Mucosa of stomach (tissue), 1 donor: ENCODE data around the gene DOK7.

Experiments
- H3K27me3 ChIP-seq: one replicate; pipeline ENCODE4 v1.7.0; 2013; ENCODE audit warnings: mild to moderate bottlenecking, low read length; ENCODE audit not compliant: control insufficient read depth, insufficient read depth
- H3K36me3 ChIP-seq: one replicate; pipeline ENCODE4 v1.7.0; 2013; ENCODE audit warnings: low read length; ENCODE audit not compliant: control insufficient read depth, insufficient read depth
- H3K4me1 ChIP-seq: one replicate; pipeline ENCODE4 v1.7.0; 2013; ENCODE audit warnings: mild to moderate bottlenecking, low read length; ENCODE audit not compliant: control insufficient read depth, insufficient read depth
- H3K4me3 ChIP-seq: one replicate; pipeline ENCODE4 v1.7.0; 2013; ENCODE audit warnings: low read length
- H3K9ac ChIP-seq: one replicate; pipeline ENCODE4 v1.7.0; 2013; ENCODE audit warnings: mild to moderate bottlenecking, low read length, moderate library complexity
- H3K9me3 ChIP-seq: one replicate; pipeline ENCODE4 v1.7.0; 2013; ENCODE audit warnings: mild to moderate bottlenecking, low read length, moderate library complexity; ENCODE audit not compliant: control insufficient read depth
- donor health status: Pancreatic carcinoma.

Gene DOK7

GRCh38 chr4:3462790-3463415, at the start of gene DOK7:
Gene DOK7 (plus strand): TSS chr4:3463306. CDS start chr4:3463376, 70 bp downstream.
- peaks cover 24% of the 10 kb centered on the region for H3K4me1 ChIP-seq
- H3K4me3 ChIP-seq, result no peak within 1 kb of the TSS
- H3K9me3 ChIP-seq, result no peaks in the 10 kb centered on the region

DNA sequence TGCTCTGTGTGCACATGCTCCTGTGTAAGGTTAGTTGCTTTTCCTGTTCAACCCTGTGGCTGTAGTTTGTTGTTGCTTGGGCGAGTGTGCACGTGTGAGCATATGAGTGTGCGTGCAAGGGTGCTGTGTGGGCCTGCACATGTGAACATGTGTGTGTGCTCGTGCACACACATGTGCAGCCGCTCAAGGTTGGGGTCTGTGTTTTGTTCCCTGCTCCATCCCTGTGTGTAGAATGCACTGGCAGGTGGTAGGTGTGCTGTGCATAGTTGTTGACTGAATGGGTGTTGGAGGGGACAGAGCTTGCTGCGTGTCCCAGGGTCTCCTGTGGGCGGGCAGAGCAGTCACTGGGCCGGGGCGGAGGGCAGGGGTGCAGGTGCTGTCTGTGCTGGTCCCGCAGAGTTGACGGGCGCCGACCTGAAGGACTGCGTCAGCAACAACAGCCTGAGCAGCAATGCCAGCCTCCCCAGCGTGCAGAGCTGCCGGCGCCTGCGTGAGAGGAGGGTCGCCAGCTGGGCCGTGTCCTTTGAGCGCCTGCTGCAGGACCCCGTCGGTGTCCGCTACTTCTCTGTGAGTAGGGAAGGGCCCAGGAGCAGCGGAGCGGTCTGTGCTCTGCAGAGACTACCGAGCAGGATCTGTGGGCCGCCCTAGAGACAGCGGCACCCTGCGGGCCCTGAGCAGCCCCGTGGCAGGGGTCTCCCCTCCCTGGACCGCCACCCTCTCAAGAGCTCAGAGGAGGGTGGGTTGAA, 49.3 kb upstream of the DOK7 start:
- Histone ChIP-seq H3K4me1 (no peaks in the 10 kb centered on the region), H3K9me3 (no peaks in the 10 kb centered on the region), H3K4me3 (no peak overlapping the region), H3K9ac (no peak overlapping the region), H3K27me3 (no peaks in the 10 kb centered on the region), H3K36me3 (no peaks in the 10 kb centered on the region)

More at GRCh38 chr4:3462790-3463415, at the start of gene DOK7:
- no peaks in the 10 kb centered on the region for H3K36me3 ChIP-seq
- peak within 1 kb of the TSS; percentile 15 for H3K9ac ChIP-seq
- H3K27me3 ChIP-seq, result peaks cover 32% of the 10 kb centered on the region

DNA sequence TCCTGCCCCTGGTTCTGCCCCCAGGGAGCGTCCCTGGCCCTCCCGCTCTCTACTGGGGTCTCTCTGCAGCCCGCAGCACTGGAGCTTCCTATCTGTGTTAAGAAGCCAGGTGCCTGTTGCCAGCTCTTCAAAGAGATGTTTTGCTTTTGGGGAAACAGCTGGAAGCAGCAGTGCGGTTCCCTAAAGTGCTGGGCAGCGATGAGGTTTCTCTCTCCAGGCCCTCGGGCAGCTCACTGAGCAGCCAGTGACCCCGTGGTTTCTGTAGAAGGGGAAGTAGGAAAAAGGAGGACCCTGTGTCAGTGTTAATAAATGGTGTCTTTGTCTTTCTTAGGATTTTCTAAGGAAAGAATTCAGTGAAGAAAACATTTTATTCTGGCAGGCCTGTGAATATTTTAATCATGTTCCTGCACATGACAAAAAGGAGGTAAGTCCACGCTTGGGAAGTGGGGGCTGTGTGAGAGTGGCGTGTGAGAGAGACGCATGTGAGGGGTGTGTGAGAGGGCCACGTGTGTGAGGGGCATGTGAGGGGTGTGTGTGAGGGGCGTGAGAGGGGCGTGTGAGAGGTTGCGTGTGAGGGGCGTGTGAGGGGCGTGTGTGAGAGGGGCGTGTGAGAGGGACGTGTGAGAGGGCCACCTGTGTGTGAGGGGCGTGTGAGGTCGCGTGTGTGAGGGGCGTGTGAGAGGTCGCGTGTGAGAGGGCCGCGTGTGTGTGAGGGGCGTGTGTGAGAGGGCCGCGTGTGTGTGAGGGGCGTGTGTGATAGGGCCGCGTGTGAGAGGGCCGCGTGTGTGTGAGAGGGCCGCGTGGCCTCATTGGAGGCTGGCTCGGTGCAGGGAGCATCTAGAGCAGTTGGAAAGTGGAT, 48.5 kb upstream of the DOK7 start:
- H3K9me3 ChIP-seq, result no peaks in the 10 kb centered on the region
- H3K4me1 ChIP-seq, result no peaks in the 10 kb centered on the region
- H3K4me3 ChIP-seq, result no peak overlapping the region
- H3K36me3 ChIP-seq, result no peaks in the 10 kb centered on the region
- no peaks in the 10 kb centered on the region for H3K27me3 ChIP-seq
- H3K9ac ChIP-seq, result no peak overlapping the region

GRCh38 chr4:3415471-3416141, 47.5 kb upstream of the DOK7 start:
- Histone ChIP-seq H3K27me3 (no peaks in the 10 kb centered on the region), H3K9ac (no peak overlapping the region), H3K36me3 (no peaks in the 10 kb centered on the region), H3K4me3 (no peak overlapping the region), H3K4me1 (no peaks in the 10 kb centered on the region), H3K9me3 (no peaks in the 10 kb centered on the region)

DNA sequence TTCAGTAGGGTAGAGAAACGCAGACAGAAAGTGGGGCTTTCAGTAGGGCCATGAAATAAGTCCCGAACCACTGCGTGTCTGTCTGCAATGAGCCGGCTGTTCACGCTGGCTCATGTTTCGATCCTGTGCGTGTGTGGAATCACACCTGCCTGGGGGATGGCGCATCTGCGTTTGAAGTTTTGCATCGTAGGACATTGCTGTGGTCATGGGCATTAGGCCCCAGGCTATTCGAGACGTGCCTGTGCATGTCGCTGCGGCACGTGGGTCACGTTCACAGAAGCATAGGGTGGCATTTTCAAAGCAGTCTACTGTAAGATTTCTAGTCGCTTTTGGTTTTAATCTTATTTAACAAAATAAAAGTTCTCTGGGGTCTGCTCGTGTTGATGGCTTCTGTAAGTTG, 46.8 kb upstream of the DOK7 start:
- Histone ChIP-seq H3K9ac (no peak overlapping the region), H3K4me1 (no peaks in the 10 kb centered on the region), H3K9me3 (no peaks in the 10 kb centered on the region), H3K36me3 (no peaks in the 10 kb centered on the region), H3K4me3 (no peak overlapping the region), H3K27me3 (no peaks in the 10 kb centered on the region)

DNA sequence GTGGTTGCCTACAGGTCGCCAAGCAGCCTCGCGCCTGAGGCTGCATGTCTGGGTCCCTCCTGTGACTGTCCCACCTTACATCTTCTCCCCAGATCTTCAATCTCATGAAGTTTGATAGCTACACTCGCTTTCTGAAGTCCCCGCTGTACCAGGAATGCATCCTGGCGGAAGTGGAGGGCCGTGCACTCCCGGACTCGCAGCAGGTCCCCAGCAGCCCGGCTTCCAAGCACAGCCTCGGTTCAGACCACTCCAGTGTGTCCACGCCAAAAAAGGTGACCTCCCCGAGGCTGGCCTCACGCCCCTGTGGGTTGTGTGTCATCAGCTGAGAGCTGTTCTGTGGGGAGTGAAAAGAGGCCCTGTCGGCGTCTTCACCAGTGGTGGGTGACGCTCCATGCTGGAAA, 46.3 kb upstream of the DOK7 start:
- Histone ChIP-seq H3K9me3 (no peaks in the 10 kb centered on the region), H3K9ac (no peak overlapping the region), H3K4me1 (no peaks in the 10 kb centered on the region), H3K27me3 (no peaks in the 10 kb centered on the region), H3K36me3 (no peaks in the 10 kb centered on the region), H3K4me3 (no peak overlapping the region)

DNA sequence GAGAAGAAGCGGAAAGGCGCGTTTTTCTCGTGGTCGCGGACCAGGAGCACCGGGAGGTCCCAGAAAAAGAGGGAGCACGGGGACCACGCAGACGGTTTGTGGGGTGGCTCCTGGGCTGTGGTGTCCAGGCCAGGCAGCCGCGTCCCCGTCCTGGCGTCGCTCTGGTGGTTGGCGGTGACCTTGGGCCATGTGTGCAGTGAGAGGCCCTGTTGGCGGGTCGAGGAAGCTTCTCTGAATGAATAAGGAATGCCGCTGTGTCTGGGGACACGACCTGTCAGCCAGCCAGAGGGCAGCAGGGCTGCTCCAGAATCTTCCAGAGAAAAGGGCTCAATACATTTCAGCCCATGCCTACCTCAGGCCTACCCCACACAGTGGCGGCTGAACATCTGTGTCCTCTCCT, 45.7 kb upstream of the DOK7 start:
- Histone ChIP-seq H3K27me3 (no peaks in the 10 kb centered on the region), H3K9me3 (no peaks in the 10 kb centered on the region), H3K4me3 (no peak overlapping the region), H3K4me1 (no peaks in the 10 kb centered on the region), H3K9ac (no peak overlapping the region), H3K36me3 (no peaks in the 10 kb centered on the region)

GRCh38 chr4:3418029-3418762, 44.9 kb upstream of the DOK7 start:
- no peaks in the 10 kb centered on the region for H3K36me3 ChIP-seq
- H3K9me3 ChIP-seq, result no peaks in the 10 kb centered on the region
- H3K4me3 ChIP-seq, result no peak overlapping the region
- no peak overlapping the region for H3K9ac ChIP-seq
- H3K4me1 ChIP-seq, result no peaks in the 10 kb centered on the region
- no peaks in the 10 kb centered on the region for H3K27me3 ChIP-seq

DNA sequence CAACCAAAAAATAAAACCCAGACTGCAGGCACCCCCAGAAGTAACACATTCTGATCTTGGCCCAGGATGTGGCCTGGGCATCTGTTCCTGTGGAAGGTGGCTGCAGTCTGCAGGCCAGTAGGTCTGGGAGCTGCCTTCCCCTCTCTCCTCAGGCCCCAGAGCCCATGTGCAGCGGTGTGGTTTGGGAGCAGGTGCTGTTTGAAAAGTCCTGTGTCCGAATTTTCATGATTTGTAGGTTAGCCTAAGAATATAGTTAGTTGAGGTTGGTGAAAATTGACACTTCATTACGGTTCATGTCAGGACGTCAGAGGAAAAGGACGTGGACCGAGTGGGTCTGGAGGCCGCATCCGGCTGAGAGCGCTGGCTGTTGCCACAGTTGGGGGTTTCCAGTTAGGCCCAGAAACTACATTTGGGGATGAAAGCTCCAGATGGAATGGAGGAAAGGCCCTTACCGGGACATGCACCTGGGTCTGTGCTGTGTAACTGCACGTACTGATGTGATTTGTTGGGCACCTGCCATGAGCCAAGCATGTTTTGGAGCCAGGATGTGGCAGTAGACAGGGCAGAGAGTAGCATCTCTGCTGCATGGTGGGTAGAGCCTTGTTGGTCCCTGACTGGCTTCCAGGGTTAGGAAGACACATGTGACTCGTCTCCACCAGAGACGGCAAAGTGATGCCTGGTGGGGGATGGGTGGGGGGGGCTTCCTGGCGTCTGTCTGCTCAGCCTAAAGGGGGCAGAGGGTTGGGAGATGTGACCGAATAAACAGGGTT, 43.1 kb upstream of the DOK7 start:
- H3K36me3 ChIP-seq, result no peaks in the 10 kb centered on the region
- H3K4me1 ChIP-seq, result no peaks in the 10 kb centered on the region
- H3K27me3 ChIP-seq, result no peaks in the 10 kb centered on the region
- H3K4me3 ChIP-seq, result no peak overlapping the region
- H3K9me3 ChIP-seq, result no peaks in the 10 kb centered on the region
- no peak overlapping the region for H3K9ac ChIP-seq

DNA sequence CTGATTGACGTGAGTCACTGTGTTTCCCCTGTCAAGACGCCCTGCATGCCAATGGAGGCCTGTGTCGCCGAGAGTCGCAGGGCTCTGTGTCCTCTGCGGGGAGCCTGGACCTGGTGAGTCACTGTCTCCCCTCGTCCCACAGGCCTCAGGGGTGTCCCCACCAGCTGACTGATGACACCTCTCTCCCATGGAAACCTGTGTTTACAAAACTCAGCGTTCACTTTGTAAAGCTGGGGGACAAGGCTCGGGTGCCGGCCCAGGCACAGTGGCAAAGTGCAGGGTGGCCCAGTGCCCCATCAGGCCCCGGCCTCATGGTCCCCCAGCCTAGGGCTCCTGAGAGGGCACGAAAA, 42.5 kb upstream of the DOK7 start:
- no peaks in the 10 kb centered on the region for H3K9me3 ChIP-seq
- H3K4me3 ChIP-seq, result no peak overlapping the region
- no peaks in the 10 kb centered on the region for H3K27me3 ChIP-seq
- H3K36me3 ChIP-seq, result no peaks in the 10 kb centered on the region
- H3K9ac ChIP-seq, result no peak overlapping the region
- H3K4me1 ChIP-seq, result no peaks in the 10 kb centered on the region

DNA sequence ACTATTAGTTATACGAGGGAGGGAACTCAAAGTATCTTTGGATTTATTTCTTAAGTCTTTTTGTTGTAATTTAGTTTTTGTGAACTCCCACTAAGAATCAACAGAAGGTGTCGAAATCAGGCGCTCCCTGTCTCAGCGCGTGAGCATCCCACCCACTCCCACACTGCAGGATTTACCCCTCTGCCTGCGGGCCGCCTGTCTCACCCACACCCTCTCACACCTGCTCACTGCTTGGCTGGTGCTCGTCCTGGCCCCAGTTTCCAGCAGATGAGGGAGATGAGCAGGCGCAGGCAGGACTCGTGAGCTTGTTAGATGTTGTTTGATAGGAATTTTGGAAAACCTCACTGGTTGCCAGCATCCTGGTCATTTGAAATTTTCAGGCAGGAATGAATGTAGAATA, 42.1 kb upstream of the DOK7 start:
- Histone ChIP-seq H3K9ac (no peak overlapping the region), H3K27me3 (no peaks in the 10 kb centered on the region), H3K4me3 (no peak overlapping the region), H3K9me3 (no peaks in the 10 kb centered on the region), H3K36me3 (no peaks in the 10 kb centered on the region), H3K4me1 (no peaks in the 10 kb centered on the region)
